ENCODE data around the gene ARVCF. TPM values are rescaled to one million over a fixed set of nuclear protein-coding genes. Genes with fewer than 3 reads are reported as not detected.

The ARVCF gene
- total and polyA plus RNA-seq, 9 of the 15 experiments (the other 6 are each of a cell fraction or from before 2014, with no cell fraction given): 0.03 to 97.4 (median 15.6) TPM

DNA sequence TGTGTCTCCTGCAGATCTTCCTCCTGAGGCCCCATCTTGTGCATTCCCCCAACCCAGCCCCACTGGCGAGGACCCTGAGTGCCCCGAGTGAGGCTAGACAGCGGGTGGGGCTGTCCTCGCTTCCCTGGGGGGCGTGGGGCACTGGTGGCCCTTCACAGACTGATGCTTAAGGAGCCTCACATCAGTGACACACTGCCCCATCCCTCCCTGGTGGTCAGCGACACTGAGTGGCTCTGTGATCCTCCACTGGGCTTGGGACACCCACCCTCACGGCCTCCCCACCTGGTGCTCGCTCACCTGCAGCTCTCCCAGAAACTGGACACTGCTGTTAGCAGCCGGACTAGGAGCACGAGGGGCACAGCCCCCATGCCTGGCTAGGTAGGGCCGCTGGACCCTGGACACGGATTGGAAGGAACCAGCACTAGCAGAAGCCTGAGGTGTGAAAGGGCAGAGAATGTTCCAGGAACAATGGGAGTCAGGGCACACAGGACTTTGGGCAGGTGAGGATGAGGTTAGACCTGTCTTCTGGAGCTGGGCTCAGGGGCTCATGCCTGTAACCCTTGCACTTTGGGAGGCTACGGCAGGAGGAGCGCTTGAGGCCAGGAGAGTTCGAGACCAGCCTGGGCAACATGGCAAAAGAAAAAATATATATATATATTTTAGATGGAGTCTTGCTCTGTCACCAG lies 51.8 kb downstream of the ARVCF start (continued):
- TF ChIP-seq, protein P1, sequence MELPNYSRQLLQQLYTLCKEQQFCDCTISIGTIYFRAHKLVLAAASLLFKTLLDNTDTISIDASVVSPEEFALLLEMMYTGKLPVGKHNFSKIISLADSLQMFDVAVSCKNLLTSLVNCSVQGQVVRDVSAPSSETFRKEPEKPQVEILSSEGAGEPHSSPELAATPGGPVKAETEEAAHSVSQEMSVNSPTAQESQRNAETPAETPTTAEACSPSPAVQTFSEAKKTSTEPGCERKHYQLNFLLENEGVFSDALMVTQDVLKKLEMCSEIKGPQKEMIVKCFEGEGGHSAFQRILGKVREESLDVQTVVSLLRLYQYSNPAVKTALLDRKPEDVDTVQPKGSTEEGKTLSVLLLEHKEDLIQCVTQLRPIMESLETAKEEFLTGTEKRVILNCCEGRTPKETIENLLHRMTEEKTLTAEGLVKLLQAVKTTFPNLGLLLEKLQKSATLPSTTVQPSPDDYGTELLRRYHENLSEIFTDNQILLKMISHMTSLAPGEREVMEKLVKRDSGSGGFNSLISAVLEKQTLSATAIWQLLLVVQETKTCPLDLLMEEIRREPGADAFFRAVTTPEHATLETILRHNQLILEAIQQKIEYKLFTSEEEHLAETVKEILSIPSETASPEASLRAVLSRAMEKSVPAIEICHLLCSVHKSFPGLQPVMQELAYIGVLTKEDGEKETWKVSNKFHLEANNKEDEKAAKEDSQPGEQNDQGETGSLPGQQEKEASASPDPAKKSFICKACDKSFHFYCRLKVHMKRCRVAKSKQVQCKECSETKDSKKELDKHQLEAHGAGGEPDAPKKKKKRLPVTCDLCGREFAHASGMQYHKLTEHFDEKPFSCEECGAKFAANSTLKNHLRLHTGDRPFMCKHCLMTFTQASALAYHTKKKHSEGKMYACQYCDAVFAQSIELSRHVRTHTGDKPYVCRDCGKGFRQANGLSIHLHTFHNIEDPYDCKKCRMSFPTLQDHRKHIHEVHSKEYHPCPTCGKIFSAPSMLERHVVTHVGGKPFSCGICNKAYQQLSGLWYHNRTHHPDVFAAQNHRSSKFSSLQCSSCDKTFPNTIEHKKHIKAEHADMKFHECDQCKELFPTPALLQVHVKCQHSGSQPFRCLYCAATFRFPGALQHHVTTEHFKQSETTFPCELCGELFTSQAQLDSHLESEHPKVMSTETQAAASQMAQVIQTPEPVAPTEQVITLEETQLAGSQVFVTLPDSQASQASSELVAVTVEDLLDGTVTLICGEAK (IDR thresholded peaks at IDR 0.05): no peak
- TF ChIP-seq, protein P1 (CRISPR knock-in tag; IDR thresholded peaks at IDR 0.05): peak; percentile 51
- no peak for TF ChIP-seq MYNN (IDR thresholded peaks at IDR 0.05)
- TF ChIP-seq MYNN (CRISPR knock-in tag; IDR thresholded peaks at IDR 0.05): 0 out of 2 replicates have a peak, but pooled peaks have one; percentile 9
- TF ChIP-seq ZNF764 (CRISPR knock-in tag; IDR thresholded peaks at IDR 0.05; ENCODE audit: low read depth): no peak
- TF ChIP-seq YBX1 (IDR thresholded peaks at IDR 0.05): no peak
- TF ChIP-seq, protein P2, sequence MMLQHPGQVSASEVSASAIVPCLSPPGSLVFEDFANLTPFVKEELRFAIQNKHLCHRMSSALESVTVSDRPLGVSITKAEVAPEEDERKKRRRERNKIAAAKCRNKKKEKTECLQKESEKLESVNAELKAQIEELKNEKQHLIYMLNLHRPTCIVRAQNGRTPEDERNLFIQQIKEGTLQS (IDR thresholded peaks at IDR 0.05): no peak
- TF ChIP-seq, protein P2 (CRISPR knock-in tag; conservative IDR thresholded peaks at IDR 0.05): 0 out of 2 replicates have a peak, but pooled peaks have one; percentile 19
- TF ChIP-seq, protein P3, sequence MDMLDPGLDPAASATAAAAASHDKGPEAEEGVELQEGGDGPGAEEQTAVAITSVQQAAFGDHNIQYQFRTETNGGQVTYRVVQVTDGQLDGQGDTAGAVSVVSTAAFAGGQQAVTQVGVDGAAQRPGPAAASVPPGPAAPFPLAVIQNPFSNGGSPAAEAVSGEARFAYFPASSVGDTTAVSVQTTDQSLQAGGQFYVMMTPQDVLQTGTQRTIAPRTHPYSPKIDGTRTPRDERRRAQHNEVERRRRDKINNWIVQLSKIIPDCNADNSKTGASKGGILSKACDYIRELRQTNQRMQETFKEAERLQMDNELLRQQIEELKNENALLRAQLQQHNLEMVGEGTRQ (CRISPR knock-in tag; IDR thresholded peaks at IDR 0.05): peak; percentile 13; the same call in 1 of the 2 replicates
- TF ChIP-seq, protein P4, sequence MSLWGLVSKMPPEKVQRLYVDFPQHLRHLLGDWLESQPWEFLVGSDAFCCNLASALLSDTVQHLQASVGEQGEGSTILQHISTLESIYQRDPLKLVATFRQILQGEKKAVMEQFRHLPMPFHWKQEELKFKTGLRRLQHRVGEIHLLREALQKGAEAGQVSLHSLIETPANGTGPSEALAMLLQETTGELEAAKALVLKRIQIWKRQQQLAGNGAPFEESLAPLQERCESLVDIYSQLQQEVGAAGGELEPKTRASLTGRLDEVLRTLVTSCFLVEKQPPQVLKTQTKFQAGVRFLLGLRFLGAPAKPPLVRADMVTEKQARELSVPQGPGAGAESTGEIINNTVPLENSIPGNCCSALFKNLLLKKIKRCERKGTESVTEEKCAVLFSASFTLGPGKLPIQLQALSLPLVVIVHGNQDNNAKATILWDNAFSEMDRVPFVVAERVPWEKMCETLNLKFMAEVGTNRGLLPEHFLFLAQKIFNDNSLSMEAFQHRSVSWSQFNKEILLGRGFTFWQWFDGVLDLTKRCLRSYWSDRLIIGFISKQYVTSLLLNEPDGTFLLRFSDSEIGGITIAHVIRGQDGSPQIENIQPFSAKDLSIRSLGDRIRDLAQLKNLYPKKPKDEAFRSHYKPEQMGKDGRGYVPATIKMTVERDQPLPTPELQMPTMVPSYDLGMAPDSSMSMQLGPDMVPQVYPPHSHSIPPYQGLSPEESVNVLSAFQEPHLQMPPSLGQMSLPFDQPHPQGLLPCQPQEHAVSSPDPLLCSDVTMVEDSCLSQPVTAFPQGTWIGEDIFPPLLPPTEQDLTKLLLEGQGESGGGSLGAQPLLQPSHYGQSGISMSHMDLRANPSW (CRISPR knock-in tag; IDR thresholded peaks at IDR 0.05): peak; percentile 40; the same call in 1 of the 2 replicates
- TF ChIP-seq, protein P5, sequence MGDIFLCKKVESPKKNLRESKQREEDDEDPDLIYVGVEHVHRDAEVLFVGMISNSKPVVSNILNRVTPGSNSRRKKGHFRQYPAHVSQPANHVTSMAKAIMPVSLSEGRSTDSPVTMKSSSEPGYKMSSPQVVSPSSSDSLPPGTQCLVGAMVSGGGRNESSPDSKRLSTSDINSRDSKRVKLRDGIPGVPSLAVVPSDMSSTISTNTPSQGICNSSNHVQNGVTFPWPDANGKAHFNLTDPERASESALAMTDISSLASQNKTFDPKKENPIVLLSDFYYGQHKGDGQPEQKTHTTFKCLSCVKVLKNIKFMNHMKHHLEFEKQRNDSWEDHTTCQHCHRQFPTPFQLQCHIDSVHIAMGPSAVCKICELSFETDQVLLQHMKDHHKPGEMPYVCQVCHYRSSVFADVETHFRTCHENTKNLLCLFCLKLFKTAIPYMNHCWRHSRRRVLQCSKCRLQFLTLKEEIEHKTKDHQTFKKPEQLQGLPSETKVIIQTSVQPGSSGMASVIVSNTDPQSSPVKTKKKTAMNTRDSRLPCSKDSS (IDR thresholded peaks at IDR 0.05; ENCODE audit: low read depth, partially characterized antibody): no peak

Measured in K562 (cell line).